ENCODE results near the gene PLA2G4D.

The PLA2G4D gene

GRCh38 chr15:42133356-42133755, 39.0 kb upstream of the PLA2G4D start:
- no peak for TF ChIP-seq CTCF (IDR thresholded peaks at IDR 0.05; ENCODE audit: low read depth, low read length)
- DNase-seq (ENCODE audit: extremely low read depth, low read depth), result no peak

- DNase-seq (ENCODE audit: extremely low read depth, low read depth), result no peak
- TF ChIP-seq CTCF (IDR thresholded peaks at IDR 0.05; ENCODE audit: low read depth, low read length), result no peak
Measured at GRCh38 chr15:42131826-42132806, 37.8 kb upstream of the PLA2G4D start.

GRCh38 chr15:42131006-42131405, 36.6 kb upstream of the PLA2G4D start:
- DNase-seq (ENCODE audit: extremely low read depth, low read depth), result no peak
- no peak for TF ChIP-seq CTCF (IDR thresholded peaks at IDR 0.05; ENCODE audit: low read depth, low read length)

GRCh38 chr15:42130246-42130986, 36.1 kb upstream of the PLA2G4D start:
- no peak for TF ChIP-seq CTCF (IDR thresholded peaks at IDR 0.05; ENCODE audit: low read depth, low read length)
- DNase-seq (ENCODE audit: extremely low read depth, low read depth), result no peak

GRCh38 chr15:42129364-42129763, 35.0 kb upstream of the PLA2G4D start:
- no peak for TF ChIP-seq CTCF (IDR thresholded peaks at IDR 0.05; ENCODE audit: low read depth, low read length)
- DNase-seq (ENCODE audit: extremely low read depth, low read depth), result no peak

GRCh38 chr15:42128476-42128875, 34.1 kb upstream of the PLA2G4D start:
- DNase-seq (ENCODE audit: extremely low read depth, low read depth), result no peak
- no peak for TF ChIP-seq CTCF (IDR thresholded peaks at IDR 0.05; ENCODE audit: low read depth, low read length)

- no peak for DNase-seq (ENCODE audit: extremely low read depth, low read depth)
- no peak for TF ChIP-seq CTCF (IDR thresholded peaks at IDR 0.05; ENCODE audit: low read depth, low read length)
Measured at GRCh38 chr15:42123546-42123945, 29.2 kb upstream of the PLA2G4D start.
